ENCODE results near the gene JAG2.

Gene JAG2

GRCh38 chr14:105151084-105151837 is 17.3 kb downstream of the JAG2 start:
- DNase-seq (ENCODE audit: low read depth), result no peak

- DNase-seq (ENCODE audit: low read depth), result no peak
These were observed 18.1 kb downstream of the JAG2 start for GRCh38 chr14:105150368-105151083.

GRCh38 chr14:105150026-105150367 is 18.6 kb downstream of the JAG2 start:
- no peak for DNase-seq (ENCODE audit: low read depth)

GRCh38 chr14:105149146-105149781 is 19.3 kb downstream of the JAG2 start:
- DNase-seq (ENCODE audit: low read depth), result no peak

GRCh38 chr14:105148604-105149145 is 19.9 kb downstream of the JAG2 start:
- no peak for DNase-seq (ENCODE audit: low read depth)

GRCh38 chr14:105147671-105148603 is 20.6 kb downstream of the JAG2 start:
- DNase-seq (ENCODE audit: low read depth), result no peak

- DNase-seq (ENCODE audit: low read depth), result no peak
These were observed 21.5 kb downstream of the JAG2 start for GRCh38 chr14:105146976-105147635.

DNA sequence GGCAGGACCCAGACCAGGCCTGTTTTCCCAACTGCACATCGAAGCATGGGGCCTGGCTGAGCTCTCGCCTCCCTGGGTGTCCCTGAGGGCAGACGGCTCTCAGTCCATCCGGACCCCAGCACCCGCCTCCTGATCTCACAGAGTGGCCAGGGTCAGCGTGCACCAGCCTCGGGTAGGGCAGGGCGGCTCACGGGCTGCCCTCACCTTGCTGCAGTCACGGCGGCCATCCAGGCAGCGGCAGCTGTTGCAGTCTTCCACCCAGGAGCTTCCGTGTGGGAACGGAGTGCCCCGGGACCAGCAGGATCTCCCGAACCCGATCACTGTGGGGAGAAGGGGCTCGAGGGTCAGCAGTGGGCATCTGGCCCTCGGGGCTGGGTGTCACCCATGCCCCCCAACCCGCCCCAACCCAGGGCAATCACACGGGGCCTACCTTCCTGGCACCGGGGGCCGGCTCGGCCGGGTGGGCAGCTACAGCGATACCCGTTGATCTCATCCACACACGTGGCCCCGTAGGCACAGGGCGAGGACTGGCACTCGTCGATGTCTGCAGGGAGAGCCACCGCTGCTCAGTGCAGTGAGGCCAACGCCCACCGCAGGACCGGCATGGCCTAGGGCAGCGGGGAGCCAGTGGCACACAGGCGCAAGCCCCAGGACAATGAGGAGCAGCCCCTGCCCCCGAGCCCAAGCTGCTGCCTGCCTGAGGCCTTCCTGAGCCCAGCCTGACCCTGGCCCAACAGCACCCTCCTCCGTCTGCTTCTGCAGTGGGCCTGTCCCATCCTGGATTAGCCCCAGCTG is 22.2 kb downstream of the JAG2 start:
- no peak for DNase-seq (ENCODE audit: low read depth)

- no peak for DNase-seq (ENCODE audit: low read depth)
These were observed 23.0 kb downstream of the JAG2 start for GRCh38 chr14:105145381-105146180.

GRCh38 chr14:105144666-105145380 is 23.8 kb downstream of the JAG2 start:
- no peak for DNase-seq (ENCODE audit: low read depth)

DNA sequence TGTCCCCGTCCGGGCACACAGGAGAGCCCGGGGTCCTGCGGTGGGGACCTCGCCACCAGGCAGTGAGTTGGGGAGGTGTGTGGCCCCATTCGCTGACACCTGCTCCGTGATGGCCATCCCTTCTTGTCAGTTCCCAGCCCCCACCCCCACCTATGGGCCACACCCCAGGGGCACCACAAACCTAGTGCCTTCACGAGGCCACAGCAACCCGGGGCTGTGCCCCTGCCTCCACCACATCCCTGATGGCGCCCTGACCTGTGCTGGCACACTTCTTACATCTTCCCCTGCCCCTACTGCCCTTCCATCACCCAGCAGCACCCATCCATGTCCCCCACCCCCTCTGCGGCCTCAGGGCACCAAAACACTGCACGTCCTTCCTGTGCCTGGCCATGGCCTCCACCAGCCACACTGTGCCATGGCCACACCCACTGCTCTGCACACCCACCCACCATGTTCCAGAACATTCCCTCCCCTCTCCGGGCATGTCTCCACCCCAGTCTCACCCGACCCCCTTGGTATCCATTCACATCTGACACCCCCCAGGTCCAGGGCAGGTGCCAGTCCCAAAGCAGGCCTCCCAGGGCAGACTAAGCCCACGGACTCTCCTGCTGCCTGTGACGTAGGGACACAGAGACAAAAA is 24.4 kb downstream of the JAG2 start:
- no peak for DNase-seq (ENCODE audit: low read depth)

DNA sequence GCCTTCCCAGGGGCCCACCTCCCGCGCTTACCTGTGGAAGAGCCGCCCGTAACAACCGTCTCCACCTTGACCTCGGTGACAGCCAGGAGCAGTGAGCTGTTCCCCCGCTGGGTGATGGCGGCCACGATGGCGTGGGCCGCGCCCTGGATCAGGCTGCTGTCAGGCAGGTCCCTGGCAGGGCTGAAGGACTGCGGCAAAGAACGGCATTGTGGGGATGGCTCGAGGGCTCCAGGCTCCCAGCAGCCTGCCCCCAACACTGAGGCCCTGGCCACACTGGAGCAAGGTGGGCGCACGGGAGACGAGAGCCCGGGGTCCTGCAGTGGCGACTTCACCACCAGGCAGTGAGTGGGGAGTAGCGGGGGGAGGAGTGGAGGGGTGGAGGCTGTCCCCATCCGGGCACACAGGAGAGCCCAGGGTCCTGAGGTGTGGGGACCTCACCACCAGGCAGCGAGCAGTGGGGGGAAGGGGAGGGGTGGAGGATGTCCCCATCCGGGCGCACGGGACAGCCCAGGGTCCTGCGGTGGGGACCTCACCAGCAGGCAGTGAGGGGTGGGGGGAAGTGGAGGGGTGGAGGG is 25.0 kb downstream of the JAG2 start:
- DNase-seq (ENCODE audit: low read depth), result no peak

GRCh38 chr14:105142651-105143450 is 25.7 kb downstream of the JAG2 start:
- no peak for DNase-seq (ENCODE audit: low read depth)

GRCh38 chr14:105141486-105142281 is 26.9 kb downstream of the JAG2 start:
- no peak for DNase-seq (ENCODE audit: low read depth)

- no peak for DNase-seq (ENCODE audit: low read depth)
These were observed 27.6 kb downstream of the JAG2 start for GRCh38 chr14:105141026-105141425.

DNA sequence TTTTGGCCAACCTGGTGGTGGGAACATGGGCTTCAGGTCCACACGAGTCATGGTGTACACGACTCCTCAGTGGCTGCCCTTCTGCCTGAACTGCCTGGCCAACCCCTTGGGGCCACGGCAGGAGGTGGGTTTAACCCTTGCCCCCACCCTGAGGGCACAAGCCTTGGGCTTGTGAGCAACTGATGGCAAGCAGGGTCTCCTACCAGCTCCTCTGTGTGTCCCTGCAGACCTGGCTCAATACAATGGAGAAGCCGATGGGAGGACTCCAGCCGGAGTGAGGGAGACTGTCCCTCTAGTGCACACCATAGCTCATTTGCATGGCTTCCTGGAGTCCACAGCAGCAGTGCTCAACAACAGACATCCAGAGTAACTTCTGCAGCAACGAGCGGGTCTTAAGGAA is 28.0 kb downstream of the JAG2 start:
- no peak for DNase-seq (ENCODE audit: low read depth)

Measured in EH (cell line).